Activated CD8-positive, alpha-beta memory T cell treated with anti-CD3 and anti-CD28 coated beads, Interleukin-2, amount 50 U/mL, for 48 hours (primary cell): ENCODE data around the gene TIA1.
"Not testable (repeated sequence)": the region's sequence is repeated elsewhere in the genome, so short reads cannot be mapped to it uniquely, and the experiment has no call there.

ENCODE experiments used
- DNase-seq: peaks from one replicate; pipeline ENCODE4 v3.0.0-alpha.2; 2020

Gene TIA1

DNA sequence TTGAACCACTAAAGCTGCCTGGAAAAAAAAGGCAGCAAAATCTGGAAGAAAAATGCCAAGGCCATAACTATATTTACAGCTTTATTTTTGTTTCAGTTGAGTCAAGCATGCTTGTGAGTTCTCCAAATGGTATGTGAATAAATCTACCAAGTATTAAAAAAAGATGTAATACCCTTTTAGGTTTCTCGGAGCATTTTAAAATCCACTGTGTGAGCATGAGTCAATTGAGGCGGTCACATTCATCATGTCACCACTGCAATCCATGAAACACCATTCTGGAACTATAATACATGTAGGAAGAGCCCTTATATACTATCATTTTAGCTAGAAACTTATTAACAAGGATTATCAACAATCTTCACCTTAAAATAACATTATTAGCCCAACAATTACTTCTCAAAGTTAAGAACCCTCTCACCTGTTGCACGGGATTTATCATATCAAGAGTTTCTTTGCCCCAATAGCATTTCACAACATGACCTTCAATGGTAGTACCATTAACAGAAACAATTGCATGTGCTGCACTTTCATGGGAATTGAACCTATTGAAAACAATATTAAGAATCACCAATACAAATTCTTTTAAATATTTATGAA lies 33.4 kb downstream of the TIA1 start:
- DNase-seq = no peak

DNA sequence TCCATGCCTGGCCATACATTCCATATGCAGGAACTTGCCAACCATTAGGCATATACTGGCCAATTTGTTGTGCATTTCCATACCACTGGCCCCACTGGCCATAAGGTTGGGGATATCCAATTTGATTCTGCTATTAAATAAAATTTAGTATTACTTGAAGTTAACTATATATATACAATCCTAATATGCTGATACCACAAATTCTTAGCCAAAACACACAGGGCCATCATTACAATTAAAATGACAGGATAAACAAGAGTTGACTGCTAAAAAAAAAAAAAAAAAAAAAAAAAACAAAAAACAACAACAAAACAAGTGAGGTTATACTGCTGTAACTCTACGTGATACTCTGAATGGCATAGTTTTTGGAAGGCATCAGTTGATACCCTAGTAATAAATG lies 34.1 kb downstream of the TIA1 start:
- no peak for DNase-seq

DNA sequence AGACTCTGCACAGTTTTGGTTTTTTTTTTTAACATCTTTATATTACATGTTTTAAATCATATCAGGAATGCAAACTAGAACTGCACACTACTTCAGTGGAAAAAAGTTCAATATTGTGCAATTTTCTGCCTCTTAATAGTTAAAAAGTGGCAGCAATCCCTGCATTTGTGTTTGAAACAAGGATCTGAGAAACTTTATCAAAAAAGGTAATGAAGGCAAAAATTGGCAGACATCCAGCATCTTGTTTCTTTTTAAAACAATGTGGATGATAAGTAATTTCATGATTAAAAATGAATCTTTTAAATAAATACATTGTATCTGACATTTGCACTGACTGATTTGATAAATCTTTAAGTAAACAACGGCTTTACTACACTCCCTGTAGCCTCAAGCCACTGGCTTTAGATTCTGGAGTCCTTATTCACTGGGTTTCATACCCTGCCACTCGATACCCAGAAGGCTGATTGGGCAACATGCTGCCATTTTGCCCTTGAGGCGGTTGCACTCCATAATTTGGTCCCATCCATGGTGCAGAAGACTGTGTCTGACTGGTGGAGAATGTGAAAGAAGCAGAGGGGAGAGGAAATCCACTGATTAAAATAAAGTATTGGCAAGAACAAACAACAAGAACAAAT lies 36.0 kb downstream of the TIA1 start:
- no peak for DNase-seq

DNA sequence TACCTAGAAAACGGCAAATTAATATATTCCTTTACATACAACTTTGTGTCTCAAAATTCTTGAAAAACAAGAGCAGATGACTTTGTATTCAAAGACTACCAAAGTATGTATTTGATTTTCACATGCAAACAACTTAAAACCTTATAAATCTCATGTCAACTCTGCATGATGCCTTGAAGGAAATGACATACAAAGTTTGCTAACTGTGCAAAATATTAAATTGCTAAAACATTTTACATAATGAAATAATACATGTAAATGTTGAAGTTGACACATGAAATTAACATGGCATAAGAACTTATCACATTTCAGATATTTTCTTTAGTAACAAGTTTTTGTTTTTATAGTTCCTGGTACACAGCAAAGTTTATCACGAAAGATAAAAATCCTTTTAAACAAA lies 36.8 kb downstream of the TIA1 start:
- DNase-seq = no peak

GRCh38 chr2:70204452-70204851 lies 44.0 kb downstream of the TIA1 start:
- DNase-seq = no peak

DNA sequence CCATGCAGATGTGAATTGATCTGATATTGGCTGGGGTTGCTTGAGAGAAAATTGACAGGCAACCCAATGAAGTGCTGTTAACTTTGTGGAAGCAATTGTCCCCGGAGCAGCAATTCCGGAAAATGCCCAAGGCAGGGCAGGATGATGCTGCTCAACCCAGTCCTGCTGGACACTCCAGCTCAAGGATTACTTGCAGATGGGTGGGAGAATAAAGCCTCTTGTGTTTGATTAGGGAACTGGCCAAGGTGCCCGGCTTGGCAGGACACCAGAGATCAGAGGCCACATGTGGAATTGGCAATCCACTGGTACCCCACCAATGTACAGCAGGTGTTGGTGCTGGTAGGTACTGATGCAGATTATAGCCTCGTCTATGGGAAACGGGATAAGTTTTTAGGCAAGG lies 45.3 kb downstream of the TIA1 start:
- DNase-seq = no peak

GRCh38 chr2:70202236-70202806 lies 46.1 kb downstream of the TIA1 start:
- DNase-seq = no peak

DNA sequence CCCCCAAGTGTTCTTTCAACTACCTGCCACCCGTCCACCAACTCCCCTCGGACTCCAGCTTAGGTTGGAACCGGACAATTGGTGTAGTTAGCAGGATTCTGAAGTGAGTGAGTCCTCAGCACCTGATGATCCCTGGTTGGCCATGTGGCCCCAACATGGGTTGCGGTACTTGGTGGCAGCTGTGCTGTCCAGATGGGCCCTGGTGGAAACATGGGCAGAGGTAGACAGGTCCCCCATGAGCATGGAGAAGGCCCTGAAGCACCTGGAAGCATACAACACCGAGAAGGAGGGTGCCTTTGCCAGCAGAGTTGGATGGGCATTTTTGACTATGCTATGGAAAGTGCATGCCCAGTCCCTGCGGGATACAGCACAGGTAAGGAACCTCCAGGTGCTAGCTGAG lies 46.6 kb downstream of the TIA1 start:
- DNase-seq = no peak

- DNase-seq = no peak
Measured at GRCh38 chr2:70201225-70201768, 47.1 kb downstream of the TIA1 start.

- DNase-seq = no peak
Measured at GRCh38 chr2:70199320-70199864, 49.0 kb downstream of the TIA1 start.

GRCh38 chr2:70192516-70192915 lies 55.9 kb downstream of the TIA1 start:
- no peak for DNase-seq

GRCh38 chr2:70191244-70191735 lies 57.1 kb downstream of the TIA1 start:
- DNase-seq = no peak

DNA sequence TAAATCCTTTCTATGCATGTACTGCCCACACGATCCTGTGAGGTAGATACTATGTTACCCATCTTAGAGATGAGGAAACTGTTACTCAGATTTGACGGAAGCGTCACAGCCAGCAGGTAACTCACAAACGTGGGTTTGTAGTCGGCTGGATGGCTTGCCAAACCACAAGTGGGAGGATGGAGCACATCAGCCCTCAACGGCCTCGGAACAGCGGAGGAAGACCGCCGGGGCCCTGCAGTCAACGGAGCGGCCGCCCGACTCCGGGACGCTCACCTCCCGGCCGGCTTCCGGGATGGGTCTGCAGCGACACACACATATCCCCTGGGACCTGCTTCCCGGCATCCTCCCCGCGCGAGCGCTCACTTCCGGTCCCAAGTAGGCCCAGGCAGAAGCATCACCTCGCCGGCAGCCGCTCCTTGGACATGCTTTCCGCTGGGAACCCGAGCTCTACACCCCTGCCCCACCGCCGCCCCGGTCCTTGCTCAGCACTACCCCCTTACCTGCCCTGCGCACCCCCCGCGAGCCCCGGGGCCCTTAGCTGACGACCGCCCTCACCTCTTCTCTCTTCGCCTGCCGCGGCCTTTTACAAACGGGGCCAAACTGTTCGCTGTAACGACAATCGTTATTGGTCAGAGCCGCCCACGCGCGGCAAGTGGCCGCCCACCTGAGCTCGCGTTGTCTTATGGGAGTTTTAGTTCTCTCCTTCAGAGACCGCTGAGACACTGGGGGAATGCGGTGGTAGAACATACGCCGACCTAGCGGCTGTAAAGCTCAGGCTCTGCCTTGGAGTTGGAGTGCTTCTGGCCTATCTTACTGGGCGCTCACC lies 57.8 kb downstream of the TIA1 start, which contains the start of gene C2orf42:
TSS of gene C2orf42 (minus strand) at position 602 of the 826 bp plus-strand sequence. CDS start 9,034 bp downstream, outside the sequence.
- DNase-seq = peak; percentile 97

DNA sequence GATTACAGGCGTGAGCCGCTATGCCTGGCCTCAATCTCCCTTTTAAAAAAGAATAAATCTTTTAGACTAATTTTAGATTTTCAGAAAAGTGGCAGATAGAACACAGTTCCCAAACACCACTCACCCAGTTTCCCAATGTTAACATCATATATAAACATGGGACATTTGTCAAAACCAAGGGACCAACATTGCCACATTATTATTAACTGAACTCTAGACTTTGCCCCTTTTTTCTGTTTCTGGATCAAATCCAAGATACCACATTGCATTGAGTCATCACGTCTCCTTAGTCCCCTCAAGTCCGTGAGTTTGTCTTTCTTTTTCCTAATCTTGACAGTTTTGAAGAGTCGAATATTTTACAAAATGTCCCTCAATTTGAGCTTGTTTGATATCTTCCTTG lies 60.0 kb downstream of the TIA1 start:
- no peak for DNase-seq

GRCh38 chr2:70187170-70187569 lies 61.3 kb downstream of the TIA1 start:
- DNase-seq = not testable (repeated sequence)

GRCh38 chr2:70182689-70183088 lies 65.7 kb downstream of the TIA1 start:
- DNase-seq = no peak

- DNase-seq = no peak
Measured at GRCh38 chr2:70181363-70181956, 67.0 kb downstream of the TIA1 start.

- no peak for DNase-seq
Measured at GRCh38 chr2:70173520-70173919, 74.9 kb downstream of the TIA1 start.

DNA sequence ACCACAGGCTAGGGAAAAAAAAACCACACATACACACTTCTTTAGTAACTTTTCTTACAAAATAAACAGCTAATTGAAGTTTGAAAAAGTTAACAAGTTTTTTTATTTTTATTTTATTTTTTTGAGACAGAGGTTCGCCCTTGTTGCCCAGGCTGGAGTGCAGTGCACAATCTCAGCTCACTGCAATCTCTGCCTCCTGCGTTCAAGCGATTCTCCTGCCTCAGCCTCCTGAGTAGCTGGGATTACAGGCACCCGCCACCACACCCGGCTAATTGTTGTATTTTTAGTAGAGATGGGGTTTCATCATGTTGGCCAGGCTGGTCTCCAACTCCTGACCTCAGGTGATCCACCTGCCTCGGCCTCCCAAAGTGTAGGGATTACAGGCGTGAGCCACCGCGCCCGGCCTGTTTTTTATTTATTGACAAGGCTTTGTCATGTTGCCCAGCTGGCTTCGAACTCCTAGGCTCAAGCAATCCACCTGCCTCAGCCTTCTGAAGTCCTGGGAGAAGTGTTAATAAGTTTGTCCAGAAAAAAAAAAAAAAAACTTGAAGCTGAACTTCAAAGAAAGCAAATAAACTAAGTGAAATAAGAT lies 78.7 kb downstream of the TIA1 start:
- not testable (repeated sequence) for DNase-seq

DNA sequence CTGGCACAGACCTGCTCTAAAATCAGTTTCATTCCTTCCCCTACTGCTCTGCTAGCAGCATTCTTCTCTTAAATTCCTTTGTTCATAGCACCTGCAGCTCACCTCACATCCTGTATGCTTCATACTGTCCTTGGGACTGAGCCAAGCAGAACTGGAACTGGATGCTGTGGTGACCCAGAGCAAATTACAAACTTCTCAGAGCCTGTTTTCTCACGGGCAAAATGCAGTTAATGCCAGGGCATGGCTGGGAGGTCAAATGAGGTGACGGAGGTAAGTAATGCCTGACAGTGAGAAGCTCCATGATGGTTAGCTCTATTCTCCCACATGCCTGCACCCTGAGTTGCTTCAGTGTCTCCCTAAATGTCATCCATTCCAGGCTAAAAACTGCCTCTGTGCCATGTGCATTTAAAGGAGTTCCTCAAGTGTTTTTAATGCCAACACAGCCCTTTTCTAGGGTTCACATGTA lies 87.3 kb downstream of the TIA1 start:
- no peak for DNase-seq

GRCh38 chr2:70160545-70160944 lies 87.9 kb downstream of the TIA1 start:
- no peak for DNase-seq
